Measurements from ENCODE around the gene GCM1. TPM values are rescaled to one million over a fixed set of nuclear protein-coding genes. Genes with fewer than 3 reads are reported as not detected.

Gene GCM1
- total and polyA plus RNA-seq, 9 donors: not detected

DNA sequence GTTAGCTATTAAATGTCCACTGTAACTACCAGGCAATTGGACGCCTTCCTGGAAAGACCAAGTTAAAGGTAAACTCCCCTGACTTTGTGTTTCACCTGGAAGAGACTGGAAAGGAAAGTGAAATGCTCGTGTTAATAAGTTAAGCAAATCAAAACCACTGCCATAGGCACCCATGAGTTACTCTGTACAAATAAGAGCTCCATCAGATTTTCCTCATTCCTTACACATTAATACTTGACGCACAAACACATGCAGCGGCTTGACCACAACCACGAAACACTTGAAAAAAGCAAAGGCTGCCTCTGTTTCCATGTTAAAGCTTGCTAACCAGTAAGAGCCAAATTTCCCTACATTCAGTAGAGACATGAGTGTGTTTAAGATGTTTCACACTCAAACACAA, 19.8 kb downstream of the GCM1 start:
- no peak overlapping the region for H3K27ac ChIP-seq
- no peaks in the 10 kb centered on the region for H3K36me3 ChIP-seq
- WGBS, 3 donors: 79 to 84% (median 79%) methylated on average over 5 of the region's 5 CpGs
- no peak for TF ChIP-seq POLR2A (IDR thresholded peaks at IDR 0.05)
- TF ChIP-seq, protein P1, sequence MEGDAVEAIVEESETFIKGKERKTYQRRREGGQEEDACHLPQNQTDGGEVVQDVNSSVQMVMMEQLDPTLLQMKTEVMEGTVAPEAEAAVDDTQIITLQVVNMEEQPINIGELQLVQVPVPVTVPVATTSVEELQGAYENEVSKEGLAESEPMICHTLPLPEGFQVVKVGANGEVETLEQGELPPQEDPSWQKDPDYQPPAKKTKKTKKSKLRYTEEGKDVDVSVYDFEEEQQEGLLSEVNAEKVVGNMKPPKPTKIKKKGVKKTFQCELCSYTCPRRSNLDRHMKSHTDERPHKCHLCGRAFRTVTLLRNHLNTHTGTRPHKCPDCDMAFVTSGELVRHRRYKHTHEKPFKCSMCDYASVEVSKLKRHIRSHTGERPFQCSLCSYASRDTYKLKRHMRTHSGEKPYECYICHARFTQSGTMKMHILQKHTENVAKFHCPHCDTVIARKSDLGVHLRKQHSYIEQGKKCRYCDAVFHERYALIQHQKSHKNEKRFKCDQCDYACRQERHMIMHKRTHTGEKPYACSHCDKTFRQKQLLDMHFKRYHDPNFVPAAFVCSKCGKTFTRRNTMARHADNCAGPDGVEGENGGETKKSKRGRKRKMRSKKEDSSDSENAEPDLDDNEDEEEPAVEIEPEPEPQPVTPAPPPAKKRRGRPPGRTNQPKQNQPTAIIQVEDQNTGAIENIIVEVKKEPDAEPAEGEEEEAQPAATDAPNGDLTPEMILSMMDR (IDR thresholded peaks at IDR 0.05): no peak
- no peak for TF ChIP-seq EP300 (IDR thresholded peaks at IDR 0.05)
- H3K4me3 ChIP-seq: no peak overlapping the region
- H3K9me3 ChIP-seq: no peaks in the 10 kb centered on the region
- no peaks in the 10 kb centered on the region for H3K4me1 ChIP-seq (ENCODE audit: insufficient read depth)
- intact Hi-C loops (cut with DNase I): no loop called here
- DNase-seq: no peak
- H3K27me3 ChIP-seq: no peaks in the 10 kb centered on the region

DNA sequence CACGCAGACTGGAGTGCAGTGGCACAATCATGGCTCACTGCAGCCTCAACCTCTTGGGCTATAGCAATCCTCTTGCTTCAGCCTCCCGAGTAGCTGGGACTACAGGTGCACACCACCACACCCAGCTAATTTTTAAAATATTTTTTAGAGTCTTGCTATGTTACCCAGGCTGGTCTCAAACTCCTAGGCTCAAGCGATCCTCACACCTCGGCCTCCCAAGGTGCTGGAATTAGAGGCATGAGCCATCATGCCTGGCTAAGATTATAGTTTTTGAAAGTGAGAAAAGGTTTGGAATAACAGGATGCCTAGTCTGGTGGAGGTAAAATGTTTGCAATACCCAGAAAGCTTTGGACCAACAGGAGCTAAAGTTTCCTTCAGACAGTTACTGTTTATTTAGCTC, 23.4 kb downstream of the GCM1 start:
- TF ChIP-seq, protein P1 (IDR thresholded peaks at IDR 0.05): no peak
- TF ChIP-seq POLR2A (IDR thresholded peaks at IDR 0.05) (no peak), EP300 (IDR thresholded peaks at IDR 0.05) (no peak)
- WGBS, 3 donors: 82 to 91% (median 88%) methylated on average over 4 of the region's 4 CpGs

DNA sequence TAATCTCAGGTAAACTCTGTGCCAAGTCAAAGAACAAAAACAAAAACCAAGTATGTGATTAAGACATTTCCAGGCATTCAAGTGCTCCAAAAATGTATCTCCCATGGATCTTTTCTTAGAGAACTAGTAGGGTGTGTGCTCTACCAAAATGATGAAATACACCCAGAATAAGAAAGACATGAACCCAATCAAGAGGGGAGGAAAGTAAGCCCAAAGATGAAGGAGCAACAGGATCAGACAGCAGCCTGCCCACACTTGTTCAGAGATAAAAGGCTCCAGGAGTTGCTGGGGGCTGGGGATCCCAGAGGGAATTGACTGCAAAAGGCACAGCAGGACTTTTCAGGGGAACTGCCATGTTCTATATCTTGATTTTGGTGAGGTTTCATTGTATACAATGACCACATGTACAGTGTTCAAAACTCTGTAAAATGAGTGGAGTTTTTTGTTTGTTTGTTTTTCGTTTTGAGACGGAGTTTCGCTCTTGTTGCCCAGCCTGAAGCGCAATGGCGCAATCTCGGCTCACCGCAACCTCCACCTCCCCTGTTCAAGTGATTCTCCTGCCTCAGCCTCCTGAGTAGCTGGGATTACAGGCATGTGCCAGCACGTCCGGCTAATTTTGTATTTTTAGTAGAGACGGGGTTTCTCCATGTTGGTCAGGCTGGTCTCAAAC, 24.4 kb downstream of the GCM1 start:
- Histone ChIP-seq H3K4me3 (no peak overlapping the region), H3K9me3 (no peaks in the 10 kb centered on the region), H3K27ac (no peak overlapping the region), H3K4me1 (ENCODE audit: insufficient read depth) (no peaks in the 10 kb centered on the region), H3K36me3 (no peaks in the 10 kb centered on the region), H3K27me3 (no peaks in the 10 kb centered on the region)
- no peak for TF ChIP-seq POLR2A (IDR thresholded peaks at IDR 0.05)
- TF ChIP-seq EP300 (IDR thresholded peaks at IDR 0.05): no peak
- TF ChIP-seq, protein P1 (IDR thresholded peaks at IDR 0.05): no peak
- intact Hi-C loops (cut with DNase I): no loop called here
- DNase-seq: no peak
- 93 to 95% (median 93%) methylated on average over 10 of the region's 10 CpGs for WGBS, 3 donors

More for the DNA sequence above, 23.4 kb downstream of the GCM1 start:
- Histone ChIP-seq H3K4me3 (no peak overlapping the region), H3K36me3 (no peaks in the 10 kb centered on the region), H3K27ac (no peak overlapping the region), H3K9me3 (no peaks in the 10 kb centered on the region), H3K4me1 (ENCODE audit: insufficient read depth) (no peaks in the 10 kb centered on the region), H3K27me3 (no peaks in the 10 kb centered on the region)
- intact Hi-C loops (cut with DNase I): no loop called here
- DNase-seq: no peak

DNA sequence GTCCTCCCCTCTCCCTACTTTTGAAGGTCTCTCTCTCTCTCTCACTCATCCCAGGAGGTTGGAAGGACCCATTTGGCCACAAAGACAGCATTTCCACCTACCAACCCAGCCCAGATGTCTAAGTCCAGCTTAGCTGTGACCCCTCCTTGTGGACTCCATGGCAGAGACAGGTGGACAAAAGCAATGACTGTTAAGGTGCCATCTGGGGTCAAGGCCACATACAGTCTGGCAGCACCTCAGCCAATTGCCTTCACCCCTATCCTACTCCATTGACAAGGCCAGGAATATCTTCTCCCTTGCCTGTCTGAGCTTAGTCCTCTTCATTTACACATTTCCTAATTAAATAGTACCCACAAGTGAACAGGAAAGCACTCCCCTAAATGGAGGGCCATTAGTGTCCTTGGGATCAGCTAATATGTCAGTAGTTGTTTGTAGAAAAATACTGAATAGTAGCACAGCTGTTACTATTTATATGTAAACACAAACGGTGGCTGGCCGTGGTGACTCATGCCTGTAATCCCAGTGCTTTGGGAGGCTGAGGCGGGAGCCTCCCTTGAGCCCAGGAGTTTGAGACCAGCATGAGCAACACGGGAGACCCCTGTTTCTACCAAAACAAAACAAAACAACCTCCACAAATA, 28.8 kb downstream of the GCM1 start:
- no peaks in the 10 kb centered on the region for H3K36me3 ChIP-seq
- DNase-seq: no peak
- no peak overlapping the region for H3K4me3 ChIP-seq
- no peaks in the 10 kb centered on the region for H3K9me3 ChIP-seq
- no peaks in the 10 kb centered on the region for H3K27me3 ChIP-seq
- H3K4me1 ChIP-seq (ENCODE audit: insufficient read depth): no peaks in the 10 kb centered on the region
- TF ChIP-seq EP300 (IDR thresholded peaks at IDR 0.05) (no peak), POLR2A (IDR thresholded peaks at IDR 0.05) (no peak)
- TF ChIP-seq, protein P1 (IDR thresholded peaks at IDR 0.05): no peak
- no peak overlapping the region for H3K27ac ChIP-seq
- intact Hi-C loops (cut with DNase I): no loop called here
- WGBS, 3 donors: 16 to 23% (median 22%) methylated on average over 4 of the region's 4 CpGs
